ENCODE data around the gene CFP.

Gene CFP

DNA sequence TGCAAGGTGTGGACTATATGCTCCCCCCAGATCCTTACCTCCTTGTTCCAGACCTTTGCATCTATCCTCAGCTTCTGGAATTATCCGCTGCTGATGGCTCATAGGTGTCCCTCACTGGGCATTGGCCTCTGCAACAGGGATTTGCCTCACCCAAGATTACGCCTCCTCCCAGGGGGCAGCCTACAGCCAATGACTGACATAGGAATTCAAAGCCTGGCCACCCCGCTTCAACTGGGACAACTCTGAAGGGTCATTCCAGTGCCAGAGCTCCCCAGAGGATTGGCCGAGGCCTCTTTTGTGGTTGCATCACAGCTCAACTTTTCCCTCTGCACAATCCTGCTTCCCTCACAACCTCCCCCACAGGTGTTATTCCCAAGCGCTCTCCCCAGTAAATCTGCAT is 15.1 kb downstream of the CFP start:
- DNase-seq (ENCODE audit: low read depth), result no peak
- no peak overlapping the region for H3K4me3 ChIP-seq (ENCODE audit: low read depth, low read length)
- no peak for TF ChIP-seq CTCF (IDR thresholded peaks at IDR 0.05; ENCODE audit: low read depth, low read length, missing control alignments)

GRCh38 chrX:47613082-47613481 is 16.6 kb downstream of the CFP start:
- no peak for TF ChIP-seq CTCF (IDR thresholded peaks at IDR 0.05; ENCODE audit: low read depth, low read length, missing control alignments)
- no peak for DNase-seq (ENCODE audit: low read depth)

GRCh38 chrX:47612418-47612817 is 17.3 kb downstream of the CFP start:
- H3K4me3 ChIP-seq (ENCODE audit: low read depth, low read length), result no peak overlapping the region
- no peak for TF ChIP-seq CTCF (IDR thresholded peaks at IDR 0.05; ENCODE audit: low read depth, low read length, missing control alignments)
- DNase-seq (ENCODE audit: low read depth), result no peak

More at GRCh38 chrX:47613082-47613481, 16.6 kb downstream of the CFP start:
- no peak overlapping the region for H3K4me3 ChIP-seq (ENCODE audit: low read depth, low read length)

DNA sequence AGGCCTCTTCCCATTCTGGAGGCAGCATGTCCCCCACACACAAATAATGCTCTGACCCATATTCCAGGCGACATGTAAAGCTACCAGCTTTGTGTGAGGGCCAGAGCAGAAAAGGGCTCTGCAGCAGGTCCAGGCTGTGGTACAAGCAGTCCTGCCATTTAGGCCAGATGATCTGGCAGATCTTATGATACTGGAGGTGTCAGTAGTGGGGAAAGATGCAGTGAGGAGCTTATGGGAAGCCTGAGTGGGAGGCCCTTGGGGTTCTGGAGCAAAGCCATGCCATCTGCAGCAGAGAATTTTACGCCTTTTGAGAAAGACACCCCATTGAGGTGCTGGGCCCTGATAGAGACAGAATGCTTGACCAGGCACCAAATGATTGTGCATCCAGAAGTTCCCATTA is 17.8 kb downstream of the CFP start:
- H3K4me3 ChIP-seq (ENCODE audit: low read depth, low read length), result no peak overlapping the region

GRCh38 chrX:47611489-47611888 is 18.2 kb downstream of the CFP start:
- no peak overlapping the region for H3K4me3 ChIP-seq (ENCODE audit: low read depth, low read length)

More for the DNA sequence above, 17.8 kb downstream of the CFP start:
- no peak for DNase-seq (ENCODE audit: low read depth)
- no peak for TF ChIP-seq CTCF (IDR thresholded peaks at IDR 0.05; ENCODE audit: low read depth, low read length, missing control alignments)

GRCh38 chrX:47610511-47610910 is 19.2 kb downstream of the CFP start:
- DNase-seq (ENCODE audit: low read depth), result no peak
- TF ChIP-seq CTCF (IDR thresholded peaks at IDR 0.05; ENCODE audit: low read depth, low read length, missing control alignments), result no peak
- H3K4me3 ChIP-seq (ENCODE audit: low read depth, low read length), result no peak overlapping the region

More at GRCh38 chrX:47611489-47611888, 18.2 kb downstream of the CFP start:
- DNase-seq (ENCODE audit: low read depth), result no peak
- TF ChIP-seq CTCF (IDR thresholded peaks at IDR 0.05; ENCODE audit: low read depth, low read length, missing control alignments), result no peak

DNA sequence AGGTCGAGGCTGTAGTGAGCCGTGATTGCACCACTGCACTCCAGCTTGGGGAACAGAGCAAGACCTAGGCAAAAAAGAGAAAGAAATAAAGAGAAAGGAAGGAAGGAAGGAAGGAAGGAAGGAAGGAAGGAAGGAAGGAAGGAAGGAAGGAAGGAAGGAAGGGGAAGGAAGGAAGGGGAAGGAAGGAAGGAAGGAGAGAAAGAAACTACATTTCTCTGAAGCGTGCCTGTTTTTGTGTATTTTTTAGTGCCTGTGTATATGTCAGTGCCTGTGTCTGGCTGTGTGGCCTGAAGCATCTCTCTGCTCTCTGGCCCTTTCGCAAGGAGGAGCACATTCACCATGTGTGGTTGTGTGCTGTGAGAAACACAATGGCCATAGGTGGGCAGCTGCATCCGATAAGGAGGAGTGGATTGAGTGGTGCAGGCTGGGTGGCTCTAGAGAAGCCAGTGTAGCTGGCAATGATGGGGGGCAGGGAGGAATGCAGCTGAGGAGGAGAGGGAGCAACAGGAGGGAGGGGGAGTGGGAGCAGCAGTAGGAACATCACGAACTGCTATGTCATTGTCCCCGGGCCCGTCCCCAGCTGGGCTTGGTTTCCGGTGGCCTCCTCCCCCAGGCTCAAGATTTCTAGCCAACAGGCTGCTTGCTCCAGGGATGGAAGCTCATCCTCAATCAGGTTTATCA is 21.5 kb downstream of the CFP start:
- H3K4me3 ChIP-seq (ENCODE audit: low read depth, low read length), result no peak overlapping the region
- DNase-seq (ENCODE audit: low read depth), result no peak
- no peak for TF ChIP-seq CTCF (IDR thresholded peaks at IDR 0.05; ENCODE audit: low read depth, low read length, missing control alignments)
